SU-DHL-6 (cell line): ENCODE results near the gene ZDHHC6.
"Not testable (repeated sequence)": the region's sequence is repeated elsewhere in the genome, so short reads cannot be mapped to it uniquely, and the experiment has no call there.

ENCODE experiments used
- H2AFZ ChIP-seq: fragments of 200-600 bp; sonication (generic); 2 replicates; pipeline ENCODE4 v1.6.1; 2014; ENCODE audit warnings: low read depth, mild to moderate bottlenecking, moderate library complexity, mixed read lengths, antibody characterized with exemption, low read length; ENCODE audit not compliant: severe bottlenecking
- H3F3A ChIP-seq: fragments of 200-600 bp; shearing (Covaris generic); 2 replicates; pipeline ENCODE4 v1.6.0; 2016; ENCODE audit warnings: antibody characterized with exemption, mild to moderate bottlenecking; ENCODE audit not compliant: insufficient read depth
- H3K27ac ChIP-seq: fragments of 200-600 bp; sonication (generic); 2 replicates; pipeline ENCODE4 v1.5.1; 2016; ENCODE audit warnings: low read depth, mild to moderate bottlenecking, low read length, moderate library complexity, mixed read lengths
- H3K27me3 ChIP-seq: fragments of 200-600 bp; sonication (generic), shearing (Covaris generic); 2 replicates; pipeline ENCODE4 v1.6.0; 2014; ENCODE audit warnings: mild to moderate bottlenecking, low read length
- H3K36me3 ChIP-seq: fragments of 200-600 bp; sonication (generic); 2 replicates; pipeline ENCODE4 v1.6.1; 2014; ENCODE audit warnings: mild to moderate bottlenecking, low read length, mixed read lengths
- H3K4me2 ChIP-seq: fragments of 300-600, 200-600 bp; shearing (Covaris generic), sonication (generic); 2 replicates; pipeline ENCODE4 v1.6.0; 2014; ENCODE audit warnings: low read length, low read depth, mild to moderate bottlenecking; ENCODE audit not compliant: poor library complexity, severe bottlenecking
- H3K4me3 ChIP-seq: fragments of 200-600 bp; sonication (generic); 2 replicates; pipeline ENCODE4 v1.5.1; 2014; ENCODE audit warnings: antibody characterized with exemption, low read length, mild to moderate bottlenecking, mixed read lengths; ENCODE audit not compliant: insufficient read depth, poor library complexity, severe bottlenecking
- H3K79me2 ChIP-seq: fragments of 200-600 bp; sonication (generic); 2 replicates; pipeline ENCODE4 v1.6.1; 2014; ENCODE audit warnings: mild to moderate bottlenecking, low read length, moderate library complexity; ENCODE audit not compliant: insufficient read depth
- H3K9ac ChIP-seq: fragments of 200-600 bp; sonication (generic); 2 replicates; pipeline ENCODE4 v1.7.0; 2014; ENCODE audit warnings: mild to moderate bottlenecking, low read length
- H3K9me2 ChIP-seq: fragments of 200-600 bp; sonication (generic); replicated peaks from 2 replicates; pipeline ENCODE4 v1.6.1; 2014; ENCODE audit warnings: low read length; ENCODE audit not compliant: insufficient read depth
- H3K9me3 ChIP-seq: fragments of 200-600 bp; sonication (generic); 2 replicates; pipeline ENCODE4 v1.6.1; 2014; ENCODE audit warnings: low read length, mixed read lengths; ENCODE audit not compliant: insufficient read depth
- H4K20me1 ChIP-seq: fragments of 200-600 bp; sonication (generic); 2 replicates; pipeline ENCODE4 v1.6.1; 2014; ENCODE audit warnings: low read depth, mild to moderate bottlenecking, antibody characterized with exemption, low read length, moderate library complexity, mixed read lengths
- CTCF ChIP-seq: fragments of 200-600 bp; sonication (generic); IDR thresholded peaks from one replicate; pipeline ENCODE4 v1.5.1; 2017; ENCODE audit warnings: antibody characterized with exemption, mild to moderate bottlenecking, low read length, moderate library complexity; ENCODE audit not compliant: insufficient read depth, poor library complexity, severe bottlenecking
- EZH2phosphoT487 ChIP-seq: fragments of 200-600 bp; sonication (generic), shearing (Covaris generic); conservative IDR thresholded peaks from 2 replicates; pipeline ENCODE4 v1.6.1; 2018; ENCODE audit warnings: mild to moderate bottlenecking, antibody characterized with exemption, low read length, moderate library complexity, mixed read lengths

ZDHHC6 gene

GRCh38 chr10:112467541-112468075 is 20.9 kb upstream of the ZDHHC6 start:
- Histone ChIP-seq H2AFZ (no peak overlapping the region), H4K20me1 (no peaks in the 10 kb centered on the region), H3K9ac (no peak overlapping the region), H3K4me3 (no peak overlapping the region), H3K9me2 (no peaks in the 10 kb centered on the region), H3K79me2 (peaks cover 7% of the 10 kb centered on the region; the same call in 1 of the 2 replicates), H3K9me3 (no peaks in the 10 kb centered on the region), H3K4me2 (no peak overlapping the region), H3K27me3 (no peaks in the 10 kb centered on the region), H3K27ac (no peak overlapping the region), H3F3A (0 out of 2 replicates have a peak, but pooled peaks cover 5% of the 10 kb centered on the region), H3K36me3 (peaks cover 27% of the 10 kb centered on the region)
- no peak for TF ChIP-seq EZH2phosphoT487
- no peak for TF ChIP-seq CTCF

GRCh38 chr10:112466802-112467201 is 20.1 kb upstream of the ZDHHC6 start:
- no peaks in the 10 kb centered on the region for H3K27me3 ChIP-seq
- H3K36me3 ChIP-seq: peaks cover 27% of the 10 kb centered on the region
- 0 out of 2 replicates have a peak, but pooled peaks cover 5% of the 10 kb centered on the region for H3F3A ChIP-seq
- H3K79me2 ChIP-seq: no peaks in the 10 kb centered on the region
- no peaks in the 10 kb centered on the region for H3K9me2 ChIP-seq
- H3K9ac ChIP-seq: no peak overlapping the region
- H3K27ac ChIP-seq: no peak overlapping the region
- no peaks in the 10 kb centered on the region for H4K20me1 ChIP-seq
- no peak overlapping the region for H3K4me2 ChIP-seq
- H3K4me3 ChIP-seq: no peak overlapping the region
- no peaks in the 10 kb centered on the region for H3K9me3 ChIP-seq
- TF ChIP-seq CTCF (no peak), EZH2phosphoT487 (no peak)
- no peak overlapping the region for H2AFZ ChIP-seq

GRCh38 chr10:112465299-112465883 is 18.7 kb upstream of the ZDHHC6 start:
- Histone ChIP-seq H3K9me3 (no peaks in the 10 kb centered on the region), H3K9ac (no peak overlapping the region), H3K79me2 (0 out of 2 replicates have a peak, but pooled peaks cover 6% of the 10 kb centered on the region), H3F3A (no peaks in the 10 kb centered on the region), H2AFZ (no peak overlapping the region), H4K20me1 (no peaks in the 10 kb centered on the region), H3K4me3 (no peak overlapping the region), H3K36me3 (peaks cover 29% of the 10 kb centered on the region), H3K4me2 (no peak overlapping the region), H3K9me2 (no peaks in the 10 kb centered on the region), H3K27ac (no peak overlapping the region), H3K27me3 (no peaks in the 10 kb centered on the region)
- TF ChIP-seq CTCF (no peak), EZH2phosphoT487 (no peak)

- not testable (repeated sequence) for H4K20me1 ChIP-seq, H3K27me3 ChIP-seq, H3K4me2 ChIP-seq, H2AFZ ChIP-seq, H3K9ac ChIP-seq, H3K9me2 ChIP-seq, H3K4me3 ChIP-seq, H3K9me3 ChIP-seq, H3K27ac ChIP-seq, H3F3A ChIP-seq
- peaks cover 17% of the 10 kb centered on the region for H3K79me2 ChIP-seq
- peaks cover 29% of the 10 kb centered on the region for H3K36me3 ChIP-seq
Observed at GRCh38 chr10:112464074-112464473, 17.4 kb upstream of the ZDHHC6 start.
